ENCODE measurements around the gene COBL. TPM values are rescaled to one million over a fixed set of nuclear protein-coding genes. Genes with fewer than 3 reads are reported as not detected.

The COBL gene
- total and polyA plus RNA-seq, 2 donors (not counting 3 experiments of a cell fraction or from before 2014, with no cell fraction given): 0.11 TPM; not detected in 1

GRCh38 chr7:51111241-51111940 is 205.2 kb downstream of the COBL start:
- no peak for FAIRE-seq
- intact Hi-C loops (cut with micrococcal nuclease) (no loop called here), dilution Hi-C loops (cut with MboI; ENCODE audit: extremely low pct_ligation_motif_present, low sequenced_read_pairs) (no loop called here)
- no peaks in the 10 kb centered on the region for H3K36me3 ChIP-seq (ENCODE audit: control insufficient read depth in 2 of 2, extremely low read depth in 1 of 2, insufficient read depth in 2 of 2, low read length in 2 of 2)
- H3K79me2 ChIP-seq (ENCODE audit: control insufficient read depth, insufficient read depth, low read length): no peaks in the 10 kb centered on the region
- H3K9me1 ChIP-seq (replicated peaks; ENCODE audit: control insufficient read depth, extremely low read depth, insufficient read depth, low read length): no peaks in the 10 kb centered on the region
- no peak overlapping the region for H3K27ac ChIP-seq (ENCODE audit: insufficient read depth, low read depth, low read length)
- no peak overlapping the region for H3K4me2 ChIP-seq (ENCODE audit: insufficient read depth, low read length)
- BruUV-seq (replicated peaks): no TSS peak
- CTCF ChIA-PET: no interaction called here
- TF ChIP-seq MAX (IDR thresholded peaks at IDR 0.05; ENCODE audit: insufficient read depth, insufficient read length) (no peak), GATA2 (IDR thresholded peaks at IDR 0.05; ENCODE audit: insufficient read depth, insufficient read length, low read depth, low read length) (no peak), POLR2AphosphoS5 (IDR thresholded peaks at IDR 0.05; ENCODE audit: insufficient read depth, low read depth, low read length) (no peak), JUN (IDR thresholded peaks at IDR 0.05; ENCODE audit: borderline replicate concordance, insufficient read depth, insufficient read length, low read depth) (no peak), MYC (IDR thresholded peaks at IDR 0.05; ENCODE audit: low read depth, low read length) (no peak), EZH2 (IDR thresholded peaks at IDR 0.05; ENCODE audit: borderline replicate concordance, low read depth, low read length, severe bottlenecking) (no peak), FOS (IDR thresholded peaks at IDR 0.05; ENCODE audit: borderline replicate concordance, insufficient read depth, low read length) (no peak), POLR2A (IDR thresholded peaks at IDR 0.05; ENCODE audit: low read depth, low read length) (no peak)
- TF ChIP-seq, protein P1, sequence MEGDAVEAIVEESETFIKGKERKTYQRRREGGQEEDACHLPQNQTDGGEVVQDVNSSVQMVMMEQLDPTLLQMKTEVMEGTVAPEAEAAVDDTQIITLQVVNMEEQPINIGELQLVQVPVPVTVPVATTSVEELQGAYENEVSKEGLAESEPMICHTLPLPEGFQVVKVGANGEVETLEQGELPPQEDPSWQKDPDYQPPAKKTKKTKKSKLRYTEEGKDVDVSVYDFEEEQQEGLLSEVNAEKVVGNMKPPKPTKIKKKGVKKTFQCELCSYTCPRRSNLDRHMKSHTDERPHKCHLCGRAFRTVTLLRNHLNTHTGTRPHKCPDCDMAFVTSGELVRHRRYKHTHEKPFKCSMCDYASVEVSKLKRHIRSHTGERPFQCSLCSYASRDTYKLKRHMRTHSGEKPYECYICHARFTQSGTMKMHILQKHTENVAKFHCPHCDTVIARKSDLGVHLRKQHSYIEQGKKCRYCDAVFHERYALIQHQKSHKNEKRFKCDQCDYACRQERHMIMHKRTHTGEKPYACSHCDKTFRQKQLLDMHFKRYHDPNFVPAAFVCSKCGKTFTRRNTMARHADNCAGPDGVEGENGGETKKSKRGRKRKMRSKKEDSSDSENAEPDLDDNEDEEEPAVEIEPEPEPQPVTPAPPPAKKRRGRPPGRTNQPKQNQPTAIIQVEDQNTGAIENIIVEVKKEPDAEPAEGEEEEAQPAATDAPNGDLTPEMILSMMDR (IDR thresholded peaks at IDR 0.05; ENCODE audit: extremely low read depth in 1 of 2, insufficient read depth in 1 of 2, low read depth in 1 of 2, low read length in 2 of 2): no peak
- DNase-seq (ENCODE audit: low read depth, low spot score): no peak
- POLR2A ChIA-PET: no interaction called here
- no peak overlapping the region for H3K4me3 ChIP-seq (replicated peaks in 1 of 3; ENCODE audit: insufficient read depth in 1 of 3, low read depth in 1 of 3, low read length in 3 of 3)
- H2AFZ ChIP-seq (ENCODE audit: low read depth, low read length): no peak overlapping the region
- peaks cover 2 to 10% of the 10 kb centered on the region in 2 experiments for H3K27me3 ChIP-seq (ENCODE audit: control insufficient read depth in 2 of 2, insufficient read depth in 2 of 2, low read length in 2 of 2)
- H3K9ac ChIP-seq (replicated peaks; ENCODE audit: extremely low read depth, insufficient read depth, low read length): no peak overlapping the region
- no peaks in the 10 kb centered on the region for H3K4me1 ChIP-seq (ENCODE audit: control insufficient read depth, extremely low read depth, insufficient read depth, low read length)
- H4K20me1 ChIP-seq (replicated peaks; ENCODE audit: control insufficient read depth, extremely low read depth, insufficient read depth, low read length): peaks cover 2% of the 10 kb centered on the region
- no peaks in the 10 kb centered on the region for H3K9me3 ChIP-seq (replicated peaks; ENCODE audit: control insufficient read depth, insufficient read depth, low read length)
